GM12878 (cell line): ENCODE data around the gene OR5K3.

ENCODE experiments used
- DPF2 ChIP-seq: fragments of 450-650 bp; IDR thresholded peaks from 2 replicates; pipeline ENCODE4 v1.6.1; 2017; ENCODE audit warnings: mild to moderate bottlenecking
- E2F4 ChIP-seq: IDR thresholded peaks from 2 replicates; pipeline ENCODE4 v1.6.1; 2012; ENCODE audit warnings: low read depth, low read length, improper control_type of control experiment
- EP300 ChIP-seq, 2 experiments: fragments of 150-350 bp in 1 of 2; IDR thresholded peaks; 2 replicates each; pipeline ENCODE4 v1.6.1; 2011 to 2012; ENCODE audit warnings: low read depth in 2 of 2, low read length in 2 of 2, borderline replicate concordance in 1 of 2, improper control_type of control experiment in 1 of 2, inconsistent platforms in 1 of 2; ENCODE audit not compliant: control insufficient read depth in 1 of 2
- FOXK2 ChIP-seq: fragments of 450-650 bp; IDR thresholded peaks from 2 replicates; pipeline ENCODE4 v1.6.1; 2017; ENCODE audit warnings: mild to moderate bottlenecking, moderate library complexity
- HDAC2 ChIP-seq: fragments of 200-600 bp; sonication (generic); IDR thresholded peaks from 2 replicates; pipeline ENCODE4 v1.6.1; 2017
- JUNB ChIP-seq: IDR thresholded peaks from 2 replicates; pipeline ENCODE4 v1.6.1; 2016; ENCODE audit warnings: antibody characterized with exemption, mild to moderate bottlenecking
- POLR2A ChIP-seq: IDR thresholded peaks from 2 replicates; pipeline ENCODE4 v1.6.1; 2011; ENCODE audit warnings: low read depth, mild to moderate bottlenecking, low read length
- SP1 ChIP-seq: IDR thresholded peaks from one replicate; pipeline ENCODE4 v1.6.1; 2011; ENCODE audit warnings: low read depth, low read length
- TCF7 ChIP-seq: IDR thresholded peaks from 2 replicates; pipeline ENCODE4 v1.6.1; 2014; ENCODE audit warnings: antibody characterized with exemption, borderline replicate concordance
- ZNF24 ChIP-seq: fragments of 450-650 bp; IDR thresholded peaks from 2 replicates; pipeline ENCODE4 v1.6.1; 2017; ENCODE audit warnings: antibody characterized with exemption, mild to moderate bottlenecking
- TF ChIP-seq, protein P1 (sequence below): fragments of 450-650 bp; formaldehyde crosslinking; IDR thresholded peaks from 2 replicates; pipeline ENCODE4 v1.4.0; 2020; ENCODE audit warnings: mild to moderate bottlenecking, moderate library complexity
- TF ChIP-seq, protein P2 (sequence below), 3 experiments: IDR thresholded peaks in 2 of 3; conservative IDR thresholded peaks in 1 of 3; 2 replicates each; pipeline ENCODE4 v1.5.1; 2011; ENCODE audit warnings: low read depth in 3 of 3, low read length in 3 of 3, mild to moderate bottlenecking in 3 of 3, control low read depth in 2 of 3, moderate library complexity in 2 of 3, inconsistent platforms in 1 of 3, mixed read lengths in 1 of 3; ENCODE audit not compliant: control insufficient read depth in 2 of 3, insufficient read depth in 1 of 3; ENCODE audit errors: extremely low read depth in 1 of 3
- TF ChIP-seq, protein P3 (sequence below): IDR thresholded peaks from 2 replicates; pipeline ENCODE4 v1.6.1; 2011; ENCODE audit warnings: low read depth, mild to moderate bottlenecking, low read length, moderate library complexity, borderline replicate concordance; ENCODE audit errors: extremely low read depth
- TF ChIP-seq, protein P4 (sequence below): fragments of 450-650 bp; IDR thresholded peaks from 2 replicates; pipeline ENCODE4 v1.6.1; 2014; ENCODE audit warnings: mild to moderate bottlenecking

DNA sequence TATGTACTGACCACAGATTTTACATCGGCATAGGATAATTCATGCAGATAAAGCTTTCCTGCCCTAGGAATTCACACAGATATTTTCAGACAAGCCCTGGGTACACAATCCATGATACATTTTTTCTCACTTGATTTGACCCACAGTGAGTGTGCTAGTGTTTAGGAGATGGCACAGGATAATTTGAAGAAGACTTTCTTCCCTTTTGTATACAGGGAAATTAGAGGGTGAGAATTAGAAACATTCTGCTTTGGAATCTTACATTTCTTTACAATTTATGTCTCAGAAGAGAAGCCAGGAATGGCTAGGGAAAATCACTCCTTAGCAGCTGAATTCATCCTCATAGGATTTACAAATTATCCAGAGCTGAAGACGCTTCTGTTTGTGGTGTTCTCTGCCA lies 36.9 kb upstream of the OR5K3 start, which contains the start of gene OR5K4:
- TF ChIP-seq HDAC2 (no peak), SP1 (no peak), DPF2 (no peak), JUNB (no peak), POLR2A (no peak), E2F4 (no peak), TCF7 (no peak), FOXK2 (no peak), EP300 (IDR thresholded peaks at IDR 0.05; ENCODE audit: borderline replicate concordance in 1 of 2, control insufficient read depth in 1 of 2, low read depth in 2 of 2, low read length in 2 of 2) (no peak), ZNF24 (no peak)
- TF ChIP-seq, protein P1, sequence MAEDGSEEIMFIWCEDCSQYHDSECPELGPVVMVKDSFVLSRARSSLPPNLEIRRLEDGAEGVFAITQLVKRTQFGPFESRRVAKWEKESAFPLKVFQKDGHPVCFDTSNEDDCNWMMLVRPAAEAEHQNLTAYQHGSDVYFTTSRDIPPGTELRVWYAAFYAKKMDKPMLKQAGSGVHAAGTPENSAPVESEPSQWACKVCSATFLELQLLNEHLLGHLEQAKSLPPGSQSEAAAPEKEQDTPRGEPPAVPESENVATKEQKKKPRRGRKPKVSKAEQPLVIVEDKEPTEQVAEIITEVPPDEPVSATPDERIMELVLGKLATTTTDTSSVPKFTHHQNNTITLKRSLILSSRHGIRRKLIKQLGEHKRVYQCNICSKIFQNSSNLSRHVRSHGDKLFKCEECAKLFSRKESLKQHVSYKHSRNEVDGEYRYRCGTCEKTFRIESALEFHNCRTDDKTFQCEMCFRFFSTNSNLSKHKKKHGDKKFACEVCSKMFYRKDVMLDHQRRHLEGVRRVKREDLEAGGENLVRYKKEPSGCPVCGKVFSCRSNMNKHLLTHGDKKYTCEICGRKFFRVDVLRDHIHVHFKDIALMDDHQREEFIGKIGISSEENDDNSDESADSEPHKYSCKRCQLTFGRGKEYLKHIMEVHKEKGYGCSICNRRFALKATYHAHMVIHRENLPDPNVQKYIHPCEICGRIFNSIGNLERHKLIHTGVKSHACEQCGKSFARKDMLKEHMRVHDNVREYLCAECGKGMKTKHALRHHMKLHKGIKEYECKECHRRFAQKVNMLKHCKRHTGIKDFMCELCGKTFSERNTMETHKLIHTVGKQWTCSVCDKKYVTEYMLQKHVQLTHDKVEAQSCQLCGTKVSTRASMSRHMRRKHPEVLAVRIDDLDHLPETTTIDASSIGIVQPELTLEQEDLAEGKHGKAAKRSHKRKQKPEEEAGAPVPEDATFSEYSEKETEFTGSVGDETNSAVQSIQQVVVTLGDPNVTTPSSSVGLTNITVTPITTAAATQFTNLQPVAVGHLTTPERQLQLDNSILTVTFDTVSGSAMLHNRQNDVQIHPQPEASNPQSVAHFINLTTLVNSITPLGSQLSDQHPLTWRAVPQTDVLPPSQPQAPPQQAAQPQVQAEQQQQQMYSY: no peak
- TF ChIP-seq, protein P2, sequence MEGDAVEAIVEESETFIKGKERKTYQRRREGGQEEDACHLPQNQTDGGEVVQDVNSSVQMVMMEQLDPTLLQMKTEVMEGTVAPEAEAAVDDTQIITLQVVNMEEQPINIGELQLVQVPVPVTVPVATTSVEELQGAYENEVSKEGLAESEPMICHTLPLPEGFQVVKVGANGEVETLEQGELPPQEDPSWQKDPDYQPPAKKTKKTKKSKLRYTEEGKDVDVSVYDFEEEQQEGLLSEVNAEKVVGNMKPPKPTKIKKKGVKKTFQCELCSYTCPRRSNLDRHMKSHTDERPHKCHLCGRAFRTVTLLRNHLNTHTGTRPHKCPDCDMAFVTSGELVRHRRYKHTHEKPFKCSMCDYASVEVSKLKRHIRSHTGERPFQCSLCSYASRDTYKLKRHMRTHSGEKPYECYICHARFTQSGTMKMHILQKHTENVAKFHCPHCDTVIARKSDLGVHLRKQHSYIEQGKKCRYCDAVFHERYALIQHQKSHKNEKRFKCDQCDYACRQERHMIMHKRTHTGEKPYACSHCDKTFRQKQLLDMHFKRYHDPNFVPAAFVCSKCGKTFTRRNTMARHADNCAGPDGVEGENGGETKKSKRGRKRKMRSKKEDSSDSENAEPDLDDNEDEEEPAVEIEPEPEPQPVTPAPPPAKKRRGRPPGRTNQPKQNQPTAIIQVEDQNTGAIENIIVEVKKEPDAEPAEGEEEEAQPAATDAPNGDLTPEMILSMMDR (IDR thresholded peaks at IDR 0.05 in 2 of 3, conservative IDR thresholded peaks at IDR 0.05 in 1 of 3; ENCODE audit: control insufficient read depth in 2 of 3, extremely low read depth in 1 of 3, insufficient read depth in 1 of 3, low read depth in 3 of 3, low read length in 3 of 3): no peak
- TF ChIP-seq, protein P3, sequence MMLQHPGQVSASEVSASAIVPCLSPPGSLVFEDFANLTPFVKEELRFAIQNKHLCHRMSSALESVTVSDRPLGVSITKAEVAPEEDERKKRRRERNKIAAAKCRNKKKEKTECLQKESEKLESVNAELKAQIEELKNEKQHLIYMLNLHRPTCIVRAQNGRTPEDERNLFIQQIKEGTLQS: no peak
- TF ChIP-seq, protein P4, sequence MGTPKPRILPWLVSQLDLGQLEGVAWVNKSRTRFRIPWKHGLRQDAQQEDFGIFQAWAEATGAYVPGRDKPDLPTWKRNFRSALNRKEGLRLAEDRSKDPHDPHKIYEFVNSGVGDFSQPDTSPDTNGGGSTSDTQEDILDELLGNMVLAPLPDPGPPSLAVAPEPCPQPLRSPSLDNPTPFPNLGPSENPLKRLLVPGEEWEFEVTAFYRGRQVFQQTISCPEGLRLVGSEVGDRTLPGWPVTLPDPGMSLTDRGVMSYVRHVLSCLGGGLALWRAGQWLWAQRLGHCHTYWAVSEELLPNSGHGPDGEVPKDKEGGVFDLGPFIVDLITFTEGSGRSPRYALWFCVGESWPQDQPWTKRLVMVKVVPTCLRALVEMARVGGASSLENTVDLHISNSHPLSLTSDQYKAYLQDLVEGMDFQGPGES: no peak
